Measurements from ENCODE around the gene SKAP1.

SKAP1 gene

DNA sequence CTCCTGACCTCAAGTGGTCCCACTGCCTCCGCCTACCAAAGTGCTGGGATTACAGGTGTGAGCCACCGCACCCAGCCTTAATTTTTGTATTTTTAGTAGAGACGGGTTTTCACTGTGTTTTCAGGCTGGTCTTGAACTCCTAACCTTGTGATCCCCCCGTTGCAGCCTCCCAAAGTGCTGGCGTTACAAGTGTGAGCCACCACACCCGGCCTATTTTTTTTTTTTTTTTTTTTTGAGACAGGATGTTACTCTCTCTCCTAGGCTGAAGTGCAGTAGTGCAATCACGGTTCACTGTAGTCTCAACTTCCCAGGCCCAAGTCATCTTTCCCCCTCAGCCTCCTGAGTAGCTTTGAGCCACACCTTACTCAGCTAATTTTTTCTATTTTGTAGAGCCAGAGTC lies 325.6 kb downstream of the SKAP1 start:
- Histone ChIP-seq H3K27me3 (ENCODE audit: insufficient read depth, low read length, poor library complexity, severe bottlenecking) (no peaks in the 10 kb centered on the region), H3K9me3 (ENCODE audit: insufficient read depth, low read depth, low read length) (no peaks in the 10 kb centered on the region), H3K9ac (ENCODE audit: low read depth, low read length, poor library complexity, severe bottlenecking) (no peak overlapping the region), H3K79me2 (ENCODE audit: insufficient read depth, low read length) (peaks cover 36% of the 10 kb centered on the region), H3K4me3 (ENCODE audit: low read length, poor library complexity, severe bottlenecking) (no peak overlapping the region), H2AFZ (ENCODE audit: low read length) (no peak overlapping the region), H4K20me1 (ENCODE audit: insufficient read depth, low read length, poor library complexity, severe bottlenecking) (peaks cover 16% of the 10 kb centered on the region), H3F3A (ENCODE audit: low read depth) (no peaks in the 10 kb centered on the region), H3K36me3 (ENCODE audit: insufficient read depth, low read length) (no peaks in the 10 kb centered on the region), H3K4me1 (ENCODE audit: insufficient read depth, low read length, poor library complexity, severe bottlenecking) (peaks cover 25% of the 10 kb centered on the region), H3K4me2 (ENCODE audit: low read depth, low read length, poor library complexity, severe bottlenecking) (no peak overlapping the region), H3K9me2 (replicated peaks; ENCODE audit: low read depth, low read length) (no peaks in the 10 kb centered on the region)
- TF ChIP-seq CTCF (conservative IDR thresholded peaks at IDR 0.05; ENCODE audit: low read length) (no peak), EZH2phosphoT487 (IDR thresholded peaks at IDR 0.05; ENCODE audit: borderline replicate concordance) (no peak)

GRCh38 chr17:48102798-48103715 lies 327.0 kb downstream of the SKAP1 start:
- Histone ChIP-seq H3K4me2 (ENCODE audit: low read depth, low read length, poor library complexity, severe bottlenecking) (no peak overlapping the region), H3K9me3 (ENCODE audit: insufficient read depth, low read depth, low read length) (no peaks in the 10 kb centered on the region), H3F3A (ENCODE audit: low read depth) (peaks cover 5% of the 10 kb centered on the region; the same call in 1 of the 2 replicates), H3K9ac (ENCODE audit: low read depth, low read length, poor library complexity, severe bottlenecking) (no peak overlapping the region), H4K20me1 (ENCODE audit: insufficient read depth, low read length, poor library complexity, severe bottlenecking) (peaks cover 25% of the 10 kb centered on the region), H3K36me3 (ENCODE audit: insufficient read depth, low read length) (no peaks in the 10 kb centered on the region), H3K9me2 (replicated peaks; ENCODE audit: low read depth, low read length) (no peaks in the 10 kb centered on the region), H3K79me2 (ENCODE audit: insufficient read depth, low read length) (peaks cover 36% of the 10 kb centered on the region), H3K4me1 (ENCODE audit: insufficient read depth, low read length, poor library complexity, severe bottlenecking) (peaks cover 26% of the 10 kb centered on the region), H3K27me3 (ENCODE audit: insufficient read depth, low read length, poor library complexity, severe bottlenecking) (no peaks in the 10 kb centered on the region), H3K4me3 (ENCODE audit: low read length, poor library complexity, severe bottlenecking) (no peak overlapping the region), H2AFZ (ENCODE audit: low read length) (no peak overlapping the region)
- TF ChIP-seq CTCF (conservative IDR thresholded peaks at IDR 0.05; ENCODE audit: low read length): no peak
- no peak for TF ChIP-seq EZH2phosphoT487 (IDR thresholded peaks at IDR 0.05; ENCODE audit: borderline replicate concordance)

DNA sequence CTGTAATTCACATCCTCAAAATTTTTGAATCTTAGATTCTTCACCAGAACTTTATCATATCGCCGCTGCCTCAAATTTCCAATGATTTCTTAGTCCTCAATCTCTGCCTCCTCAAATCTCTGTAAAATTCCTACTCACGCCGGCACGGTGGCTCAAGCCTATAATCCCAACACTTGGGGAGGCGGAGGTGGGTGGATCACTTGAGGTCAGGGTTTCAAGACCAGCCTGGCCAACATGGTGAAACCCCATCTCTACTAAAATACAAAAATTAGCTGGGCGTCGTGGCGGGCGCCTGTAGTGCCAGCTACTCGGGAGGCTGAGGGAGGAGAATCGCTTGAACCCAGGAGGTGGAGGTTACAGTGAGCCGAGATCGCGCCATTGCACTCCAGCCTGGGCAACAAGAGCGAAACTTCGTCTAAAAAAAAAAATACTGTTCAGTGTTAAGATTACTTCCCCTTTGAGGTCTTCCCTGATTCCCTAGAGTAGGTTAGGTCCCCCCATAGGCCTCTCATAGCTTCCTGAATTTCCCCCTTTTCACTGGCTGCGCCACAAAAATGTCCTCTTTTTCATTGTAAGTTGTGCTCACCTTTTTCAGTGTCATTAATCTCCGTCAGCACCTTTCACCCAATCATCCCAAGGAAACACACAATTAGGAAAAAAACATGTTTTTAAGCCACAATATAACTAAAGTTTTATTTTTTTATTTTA lies 327.8 kb downstream of the SKAP1 start:
- H3K4me2 ChIP-seq (ENCODE audit: low read depth, low read length, poor library complexity, severe bottlenecking): peak overlapping the region; percentile 100
- TF ChIP-seq CTCF (conservative IDR thresholded peaks at IDR 0.05; ENCODE audit: low read length) (no peak), EZH2phosphoT487 (IDR thresholded peaks at IDR 0.05; ENCODE audit: borderline replicate concordance) (no peak)
- no peaks in the 10 kb centered on the region for H3K27me3 ChIP-seq (ENCODE audit: insufficient read depth, low read length, poor library complexity, severe bottlenecking)
- no peaks in the 10 kb centered on the region for H3K36me3 ChIP-seq (ENCODE audit: insufficient read depth, low read length)
- no peak overlapping the region for H3K9ac ChIP-seq (ENCODE audit: low read depth, low read length, poor library complexity, severe bottlenecking)
- H3K9me2 ChIP-seq (replicated peaks; ENCODE audit: low read depth, low read length): no peaks in the 10 kb centered on the region
- peaks cover 32% of the 10 kb centered on the region for H3K4me1 ChIP-seq (ENCODE audit: insufficient read depth, low read length, poor library complexity, severe bottlenecking)
- peaks cover 33% of the 10 kb centered on the region for H4K20me1 ChIP-seq (ENCODE audit: insufficient read depth, low read length, poor library complexity, severe bottlenecking)
- no peaks in the 10 kb centered on the region for H3K9me3 ChIP-seq (ENCODE audit: insufficient read depth, low read depth, low read length)
- peaks cover 9% of the 10 kb centered on the region; the same call in 1 of the 2 replicates for H3F3A ChIP-seq (ENCODE audit: low read depth)
- no peak overlapping the region for H2AFZ ChIP-seq (ENCODE audit: low read length)
- peak overlapping the region; percentile 83 for H3K4me3 ChIP-seq (ENCODE audit: low read length, poor library complexity, severe bottlenecking)
- peaks cover 39% of the 10 kb centered on the region for H3K79me2 ChIP-seq (ENCODE audit: insufficient read depth, low read length)
